EL (cell line): ENCODE measurements around the gene TRIO.

ENCODE experiments used
- DNase-seq: peaks from one replicate; pipeline ENCODE4 v3.0.0-alpha.2; 2016

Gene TRIO

GRCh38 chr5:14212838-14213237 is 69.7 kb downstream of the TRIO start:
- no peak for DNase-seq

GRCh38 chr5:14213253-14213652 is 70.1 kb downstream of the TRIO start:
- DNase-seq = no peak

- no peak for DNase-seq
Measured at GRCh38 chr5:14213813-14214585, 70.9 kb downstream of the TRIO start.

GRCh38 chr5:14215901-14216300 is 72.8 kb downstream of the TRIO start:
- DNase-seq = no peak

GRCh38 chr5:14216372-14216771 is 73.2 kb downstream of the TRIO start:
- no peak for DNase-seq

GRCh38 chr5:14216902-14217301 is 73.8 kb downstream of the TRIO start:
- no peak for DNase-seq

GRCh38 chr5:14217587-14217986 is 74.4 kb downstream of the TRIO start:
- no peak for DNase-seq

- no peak for DNase-seq
Measured at GRCh38 chr5:14218011-14218410, 74.9 kb downstream of the TRIO start.

- no peak for DNase-seq
Measured at GRCh38 chr5:14218480-14218879, 75.3 kb downstream of the TRIO start.

GRCh38 chr5:14218897-14219573 is 75.9 kb downstream of the TRIO start:
- DNase-seq = no peak

GRCh38 chr5:14219800-14220512 is 76.8 kb downstream of the TRIO start:
- no peak for DNase-seq

- no peak for DNase-seq
Measured at GRCh38 chr5:14220642-14221041, 77.5 kb downstream of the TRIO start.

GRCh38 chr5:14221732-14222131 is 78.6 kb downstream of the TRIO start:
- no peak for DNase-seq

GRCh38 chr5:14222206-14222605 is 79.1 kb downstream of the TRIO start:
- DNase-seq = no peak

GRCh38 chr5:14223372-14223771 is 80.2 kb downstream of the TRIO start:
- no peak for DNase-seq

- DNase-seq = no peak
Measured at GRCh38 chr5:14225173-14225834, 82.2 kb downstream of the TRIO start.

- no peak for DNase-seq
Measured at GRCh38 chr5:14226149-14226548, 83.0 kb downstream of the TRIO start.

- DNase-seq = no peak
Measured at GRCh38 chr5:14226554-14226953, 83.4 kb downstream of the TRIO start.

- no peak for DNase-seq
Measured at GRCh38 chr5:14226992-14227391, 83.8 kb downstream of the TRIO start.

- DNase-seq = no peak
Measured at GRCh38 chr5:14227513-14227912, 84.4 kb downstream of the TRIO start.

- no peak for DNase-seq
Measured at GRCh38 chr5:14228219-14228618, 85.1 kb downstream of the TRIO start.

GRCh38 chr5:14229181-14229580 is 86.0 kb downstream of the TRIO start:
- DNase-seq = no peak

- no peak for DNase-seq
Measured at GRCh38 chr5:14229734-14230133, 86.6 kb downstream of the TRIO start.
